ENCODE results near the gene TBX3.
"Not testable (repeated sequence)": the region's sequence is repeated elsewhere in the genome, so short reads cannot be mapped to it uniquely, and the experiment has no call there.

TBX3 gene

GRCh38 chr12:114709112-114709511, 25.1 kb upstream of the TBX3 start:
- Histone ChIP-seq H3K4me1 (ENCODE audit: control insufficient read depth, insufficient read depth, low read length, poor library complexity, severe bottlenecking) (no peaks in the 10 kb centered on the region), H3K27me3 (replicated peaks; ENCODE audit: control insufficient read depth, insufficient read depth, low read length, poor library complexity, severe bottlenecking) (no peaks in the 10 kb centered on the region), H3K27ac (ENCODE audit: insufficient read depth, low read length, poor library complexity, severe bottlenecking) (no peak overlapping the region), H3K9me3 (ENCODE audit: control insufficient read depth, low read length) (no peaks in the 10 kb centered on the region), H3K4me3 (ENCODE audit: insufficient read depth, low read depth, low read length, poor library complexity, severe bottlenecking) (no peak overlapping the region), H3K36me3 (ENCODE audit: control insufficient read depth, insufficient read depth, low read length) (no peaks in the 10 kb centered on the region)
- DNase-seq, result no peak

- not testable (repeated sequence) for H3K36me3 ChIP-seq (ENCODE audit: control insufficient read depth, insufficient read depth, low read length); H3K27me3 ChIP-seq (replicated peaks; ENCODE audit: control insufficient read depth, insufficient read depth, low read length, poor library complexity, severe bottlenecking); H3K4me1 ChIP-seq (ENCODE audit: control insufficient read depth, insufficient read depth, low read length, poor library complexity, severe bottlenecking); H3K4me3 ChIP-seq (ENCODE audit: insufficient read depth, low read depth, low read length, poor library complexity, severe bottlenecking); DNase-seq; H3K27ac ChIP-seq (ENCODE audit: insufficient read depth, low read length, poor library complexity, severe bottlenecking); H3K9me3 ChIP-seq (ENCODE audit: control insufficient read depth, low read length)
These were observed 24.6 kb upstream of the TBX3 start for GRCh38 chr12:114708598-114708997.

- no peak overlapping the region for H3K4me3 ChIP-seq (ENCODE audit: insufficient read depth, low read depth, low read length, poor library complexity, severe bottlenecking)
- H3K9me3 ChIP-seq (ENCODE audit: control insufficient read depth, low read length), result no peaks in the 10 kb centered on the region
- DNase-seq, result no peak
- no peaks in the 10 kb centered on the region for H3K4me1 ChIP-seq (ENCODE audit: control insufficient read depth, insufficient read depth, low read length, poor library complexity, severe bottlenecking)
- H3K36me3 ChIP-seq (ENCODE audit: control insufficient read depth, insufficient read depth, low read length), result no peaks in the 10 kb centered on the region
- H3K27ac ChIP-seq (ENCODE audit: insufficient read depth, low read length, poor library complexity, severe bottlenecking), result no peak overlapping the region
- peaks cover 22% of the 10 kb centered on the region for H3K27me3 ChIP-seq (replicated peaks; ENCODE audit: control insufficient read depth, insufficient read depth, low read length, poor library complexity, severe bottlenecking)
These were observed 20.1 kb upstream of the TBX3 start for GRCh38 chr12:114704096-114704495.

GRCh38 chr12:114703060-114703493, 19.1 kb upstream of the TBX3 start:
- DNase-seq, result no peak
- Histone ChIP-seq H3K9me3 (ENCODE audit: control insufficient read depth, low read length) (no peaks in the 10 kb centered on the region), H3K27ac (ENCODE audit: insufficient read depth, low read length, poor library complexity, severe bottlenecking) (no peak overlapping the region), H3K27me3 (replicated peaks; ENCODE audit: control insufficient read depth, insufficient read depth, low read length, poor library complexity, severe bottlenecking) (peaks cover 29% of the 10 kb centered on the region), H3K4me1 (ENCODE audit: control insufficient read depth, insufficient read depth, low read length, poor library complexity, severe bottlenecking) (no peaks in the 10 kb centered on the region), H3K36me3 (ENCODE audit: control insufficient read depth, insufficient read depth, low read length) (no peaks in the 10 kb centered on the region), H3K4me3 (ENCODE audit: insufficient read depth, low read depth, low read length, poor library complexity, severe bottlenecking) (no peak overlapping the region)

GRCh38 chr12:114702462-114702861, 18.5 kb upstream of the TBX3 start:
- Histone ChIP-seq H3K4me1 (ENCODE audit: control insufficient read depth, insufficient read depth, low read length, poor library complexity, severe bottlenecking) (no peaks in the 10 kb centered on the region), H3K36me3 (ENCODE audit: control insufficient read depth, insufficient read depth, low read length) (no peaks in the 10 kb centered on the region), H3K4me3 (ENCODE audit: insufficient read depth, low read depth, low read length, poor library complexity, severe bottlenecking) (no peak overlapping the region), H3K27me3 (replicated peaks; ENCODE audit: control insufficient read depth, insufficient read depth, low read length, poor library complexity, severe bottlenecking) (peaks cover 29% of the 10 kb centered on the region), H3K9me3 (ENCODE audit: control insufficient read depth, low read length) (no peaks in the 10 kb centered on the region), H3K27ac (ENCODE audit: insufficient read depth, low read length, poor library complexity, severe bottlenecking) (no peak overlapping the region)
- DNase-seq, result no peak

- Histone ChIP-seq H3K36me3 (ENCODE audit: control insufficient read depth, insufficient read depth, low read length) (no peaks in the 10 kb centered on the region), H3K4me3 (ENCODE audit: insufficient read depth, low read depth, low read length, poor library complexity, severe bottlenecking) (no peak overlapping the region), H3K4me1 (ENCODE audit: control insufficient read depth, insufficient read depth, low read length, poor library complexity, severe bottlenecking) (no peaks in the 10 kb centered on the region), H3K9me3 (ENCODE audit: control insufficient read depth, low read length) (no peaks in the 10 kb centered on the region), H3K27me3 (replicated peaks; ENCODE audit: control insufficient read depth, insufficient read depth, low read length, poor library complexity, severe bottlenecking) (peaks cover 29% of the 10 kb centered on the region), H3K27ac (ENCODE audit: insufficient read depth, low read length, poor library complexity, severe bottlenecking) (no peak overlapping the region)
- no peak for DNase-seq
These were observed 17.6 kb upstream of the TBX3 start for GRCh38 chr12:114701553-114701952.

GRCh38 chr12:114701104-114701414, 17.1 kb upstream of the TBX3 start:
- no peak overlapping the region for H3K27ac ChIP-seq (ENCODE audit: insufficient read depth, low read length, poor library complexity, severe bottlenecking)
- no peaks in the 10 kb centered on the region for H3K9me3 ChIP-seq (ENCODE audit: control insufficient read depth, low read length)
- H3K27me3 ChIP-seq (replicated peaks; ENCODE audit: control insufficient read depth, insufficient read depth, low read length, poor library complexity, severe bottlenecking), result peaks cover 29% of the 10 kb centered on the region
- no peaks in the 10 kb centered on the region for H3K36me3 ChIP-seq (ENCODE audit: control insufficient read depth, insufficient read depth, low read length)
- H3K4me3 ChIP-seq (ENCODE audit: insufficient read depth, low read depth, low read length, poor library complexity, severe bottlenecking), result no peak overlapping the region
- no peaks in the 10 kb centered on the region for H3K4me1 ChIP-seq (ENCODE audit: control insufficient read depth, insufficient read depth, low read length, poor library complexity, severe bottlenecking)
- no peak for DNase-seq

- no peaks in the 10 kb centered on the region for H3K9me3 ChIP-seq (ENCODE audit: control insufficient read depth, low read length)
- no peak overlapping the region for H3K27ac ChIP-seq (ENCODE audit: insufficient read depth, low read length, poor library complexity, severe bottlenecking)
- peaks cover 29% of the 10 kb centered on the region for H3K27me3 ChIP-seq (replicated peaks; ENCODE audit: control insufficient read depth, insufficient read depth, low read length, poor library complexity, severe bottlenecking)
- no peak for DNase-seq
- H3K4me3 ChIP-seq (ENCODE audit: insufficient read depth, low read depth, low read length, poor library complexity, severe bottlenecking), result no peak overlapping the region
- H3K36me3 ChIP-seq (ENCODE audit: control insufficient read depth, insufficient read depth, low read length), result no peaks in the 10 kb centered on the region
- H3K4me1 ChIP-seq (ENCODE audit: control insufficient read depth, insufficient read depth, low read length, poor library complexity, severe bottlenecking), result no peaks in the 10 kb centered on the region
These were observed 16.6 kb upstream of the TBX3 start for GRCh38 chr12:114700392-114701103.

- Histone ChIP-seq H3K27me3 (replicated peaks; ENCODE audit: control insufficient read depth, insufficient read depth, low read length, poor library complexity, severe bottlenecking) (peaks cover 29% of the 10 kb centered on the region), H3K4me1 (ENCODE audit: control insufficient read depth, insufficient read depth, low read length, poor library complexity, severe bottlenecking) (no peaks in the 10 kb centered on the region), H3K4me3 (ENCODE audit: insufficient read depth, low read depth, low read length, poor library complexity, severe bottlenecking) (no peak overlapping the region), H3K27ac (ENCODE audit: insufficient read depth, low read length, poor library complexity, severe bottlenecking) (no peak overlapping the region), H3K36me3 (ENCODE audit: control insufficient read depth, insufficient read depth, low read length) (no peaks in the 10 kb centered on the region), H3K9me3 (ENCODE audit: control insufficient read depth, low read length) (no peaks in the 10 kb centered on the region)
- no peak for DNase-seq
These were observed 14.7 kb upstream of the TBX3 start for GRCh38 chr12:114698566-114699163.

GRCh38 chr12:114697741-114698565, 14.0 kb upstream of the TBX3 start:
- H3K36me3 ChIP-seq (ENCODE audit: control insufficient read depth, insufficient read depth, low read length), result no peaks in the 10 kb centered on the region
- H3K9me3 ChIP-seq (ENCODE audit: control insufficient read depth, low read length), result no peaks in the 10 kb centered on the region
- no peak for DNase-seq
- no peak overlapping the region for H3K27ac ChIP-seq (ENCODE audit: insufficient read depth, low read length, poor library complexity, severe bottlenecking)
- no peak overlapping the region for H3K4me3 ChIP-seq (ENCODE audit: insufficient read depth, low read depth, low read length, poor library complexity, severe bottlenecking)
- peaks cover 32% of the 10 kb centered on the region for H3K27me3 ChIP-seq (replicated peaks; ENCODE audit: control insufficient read depth, insufficient read depth, low read length, poor library complexity, severe bottlenecking)
- H3K4me1 ChIP-seq (ENCODE audit: control insufficient read depth, insufficient read depth, low read length, poor library complexity, severe bottlenecking), result no peaks in the 10 kb centered on the region

Data from effector memory CD4-positive, alpha-beta T cell (primary cell).